Measurements from ENCODE around the gene PALB2. TPM values are rescaled to one million over a fixed set of nuclear protein-coding genes. Genes with fewer than 3 reads are reported as not detected.

Gene PALB2
- total and polyA plus RNA-seq, 2 of the 13 experiments (the other 11 are each of a cell fraction or from before 2014, with no cell fraction given), result 12.1 to 40.9 TPM

- TF ChIP-seq ZNF407 (CRISPR knock-in tag; IDR thresholded peaks at IDR 0.05; ENCODE audit: not compliant biosample characterization) (no peak), NFE2L2 (IDR thresholded peaks at IDR 0.05; ENCODE audit: low read length) (no peak), HNF4G (IDR thresholded peaks at IDR 0.05; ENCODE audit: borderline replicate concordance, low read depth, low read length) (peak; percentile 78), HNF4G (CRISPR knock-in tag; IDR thresholded peaks at IDR 0.05; ENCODE audit: borderline replicate concordance, low read depth) (no peak; the same call in 1 of the 2 replicates), HNRNPUL1 (IDR thresholded peaks at IDR 0.05; ENCODE audit: low read depth, low read length) (no peak)
Observed at GRCh38 chr16:23673971-23674614, 33.0 kb upstream of the PALB2 start (continued).

Data from HepG2 (cell line).